Astrocyte (in vitro differentiated cells and primary cell): ENCODE results near the gene PASK. TPM values are rescaled to one million over a fixed set of nuclear protein-coding genes. Genes with fewer than 3 reads are reported as not detected.

Experiments used
- DNase-seq: peaks from one replicate; pipeline ENCODE4 v3.0.0-alpha.2; 2010; ENCODE audit warnings: low read depth
- FAIRE-seq: peaks from 2 replicates; lab custom pipeline; 2011; peaks lifted over from hg19 to GRCh38; lab: Jason Lieb, UNC
- H2AFZ ChIP-seq: 2 replicates; pipeline ENCODE4 v1.6.0; 2012; ENCODE audit warnings: low read depth, low read length, inconsistent platforms
- H3K27ac ChIP-seq: 2 replicates; pipeline ENCODE4 v1.5.1; 2011; ENCODE audit warnings: low read depth, low read length, inconsistent platforms
- H3K27me3 ChIP-seq: 2 replicates; pipeline ENCODE4 v1.6.0; 2011; ENCODE audit warnings: low read length, inconsistent platforms; ENCODE audit not compliant: insufficient read depth
- H3K36me3 ChIP-seq: 2 replicates; pipeline ENCODE4 v1.5.1; 2011; ENCODE audit warnings: low read length, inconsistent platforms; ENCODE audit not compliant: insufficient read depth
- H3K4me1 ChIP-seq: 2 replicates; pipeline ENCODE4 v1.5.1; 2011; ENCODE audit warnings: low read length, inconsistent platforms; ENCODE audit not compliant: insufficient read depth
- H3K4me2 ChIP-seq: 2 replicates; pipeline ENCODE4 v1.6.0; 2012; ENCODE audit warnings: low read length, inconsistent platforms
- H3K4me3 ChIP-seq: 2 replicates; pipeline ENCODE4 v1.5.1; 2011; ENCODE audit warnings: low read depth, mild to moderate bottlenecking, low read length, inconsistent platforms; ENCODE audit not compliant: insufficient read depth
- H3K79me2 ChIP-seq: 2 replicates; pipeline ENCODE4 v1.6.0; 2012; ENCODE audit warnings: mild to moderate bottlenecking, low read length, inconsistent platforms; ENCODE audit not compliant: insufficient read depth
- H3K9ac ChIP-seq: 2 replicates; pipeline ENCODE4 v1.6.0; 2012; ENCODE audit warnings: mild to moderate bottlenecking, low read length, inconsistent platforms
- H3K9me3 ChIP-seq: 2 replicates; pipeline ENCODE4 v1.5.1; 2012; ENCODE audit warnings: low read depth, mild to moderate bottlenecking, low read length, inconsistent platforms; ENCODE audit not compliant: insufficient read depth
- H4K20me1 ChIP-seq: 2 replicates; pipeline ENCODE4 v1.6.0; 2012; ENCODE audit warnings: low read length, inconsistent platforms; ENCODE audit not compliant: insufficient read depth
- H3K27ac Mint-ChIP-seq: one replicate; pipeline ENCODE4 v1.8.0; 2021; ENCODE audit warnings: mild to moderate bottlenecking, mixed read lengths; ENCODE audit not compliant: unreplicated experiment
- H3K27me3 Mint-ChIP-seq: one replicate; pipeline ENCODE4 v1.8.0; 2021; ENCODE audit warnings: low read depth, mixed read lengths; ENCODE audit not compliant: unreplicated experiment
- H3K36me3 Mint-ChIP-seq: one replicate; pipeline ENCODE4 v1.8.0; 2021; ENCODE audit warnings: low read depth, mixed read lengths; ENCODE audit not compliant: unreplicated experiment
- H3K4me1 Mint-ChIP-seq: one replicate; pipeline ENCODE4 v1.8.0; 2021; ENCODE audit warnings: low read depth, mixed read lengths; ENCODE audit not compliant: unreplicated experiment
- H3K4me3 Mint-ChIP-seq: one replicate; pipeline ENCODE4 v1.8.0; 2021; ENCODE audit warnings: mild to moderate bottlenecking, moderate library complexity, mixed read lengths; ENCODE audit not compliant: unreplicated experiment
- H3K9me3 Mint-ChIP-seq: one replicate; pipeline ENCODE4 v1.8.0; 2021; ENCODE audit warnings: mild to moderate bottlenecking, mixed read lengths; ENCODE audit not compliant: unreplicated experiment
- EZH2 ChIP-seq: IDR thresholded peaks from 2 replicates; pipeline ENCODE4 v1.6.1; 2012; ENCODE audit warnings: mild to moderate bottlenecking, low read length, inconsistent platforms; ENCODE audit not compliant: insufficient read depth
- total RNA-seq: library from RNA; stranded (reverse); gene quantifications from 2 replicates; pipeline ENCODE4 v1.2.1, GENCODE V29; 2021
- TF ChIP-seq, protein P1 (sequence below): IDR thresholded peaks from 2 replicates; pipeline ENCODE4 v1.5.1; 2011; ENCODE audit warnings: low read depth, mild to moderate bottlenecking, inconsistent platforms, low read length, moderate library complexity; ENCODE audit not compliant: insufficient read depth

PASK gene
- total RNA-seq, 1 donor from 2014 or later = 8.0 TPM

DNA sequence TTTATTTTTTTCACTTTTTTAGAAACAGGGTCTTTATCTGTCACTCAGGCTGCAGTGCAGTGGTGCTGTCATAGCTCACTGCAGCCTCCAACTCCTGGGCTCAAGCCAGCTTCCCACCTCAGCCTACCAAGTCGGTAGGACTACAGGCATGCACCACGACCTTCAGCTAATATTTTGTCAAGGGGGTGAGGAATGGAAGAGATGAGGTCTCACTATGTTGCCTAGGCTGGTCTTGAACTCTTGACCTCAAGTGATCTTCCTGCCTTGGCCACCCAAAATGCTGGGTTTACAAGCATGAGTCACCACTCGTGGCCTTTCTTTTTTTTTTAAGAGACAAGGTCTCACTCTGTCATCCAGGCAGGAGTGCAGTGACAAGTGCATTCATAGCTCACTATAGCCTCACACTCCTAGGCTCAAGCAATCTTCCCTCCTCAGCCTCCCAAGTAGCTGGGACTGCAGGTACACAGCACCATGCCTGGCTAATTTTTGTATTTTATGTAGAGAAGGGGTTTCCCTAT, 14.4 kb upstream of the PASK start:
- no peak for FAIRE-seq
- peaks cover 10% of the 10 kb centered on the region for H3K4me1 Mint-ChIP-seq
- peaks cover 26% of the 10 kb centered on the region for H3K36me3 Mint-ChIP-seq
- no peak overlapping the region for H2AFZ ChIP-seq
- DNase-seq = no peak
- no peaks in the 10 kb centered on the region for H3K9me3 ChIP-seq
- no peak overlapping the region for H3K4me3 ChIP-seq
- no peak overlapping the region for H3K9ac ChIP-seq
- no peaks in the 10 kb centered on the region for H3K79me2 ChIP-seq
- H3K4me2 ChIP-seq = no peak overlapping the region
- H3K4me3 Mint-ChIP-seq = no peak overlapping the region
- H3K4me1 ChIP-seq = peaks cover 13% of the 10 kb centered on the region
- H3K27me3 ChIP-seq = no peaks in the 10 kb centered on the region
- no peaks in the 10 kb centered on the region for H3K9me3 Mint-ChIP-seq
- no peak overlapping the region for H3K27ac Mint-ChIP-seq
- no peak for TF ChIP-seq EZH2
- TF ChIP-seq, protein P1, sequence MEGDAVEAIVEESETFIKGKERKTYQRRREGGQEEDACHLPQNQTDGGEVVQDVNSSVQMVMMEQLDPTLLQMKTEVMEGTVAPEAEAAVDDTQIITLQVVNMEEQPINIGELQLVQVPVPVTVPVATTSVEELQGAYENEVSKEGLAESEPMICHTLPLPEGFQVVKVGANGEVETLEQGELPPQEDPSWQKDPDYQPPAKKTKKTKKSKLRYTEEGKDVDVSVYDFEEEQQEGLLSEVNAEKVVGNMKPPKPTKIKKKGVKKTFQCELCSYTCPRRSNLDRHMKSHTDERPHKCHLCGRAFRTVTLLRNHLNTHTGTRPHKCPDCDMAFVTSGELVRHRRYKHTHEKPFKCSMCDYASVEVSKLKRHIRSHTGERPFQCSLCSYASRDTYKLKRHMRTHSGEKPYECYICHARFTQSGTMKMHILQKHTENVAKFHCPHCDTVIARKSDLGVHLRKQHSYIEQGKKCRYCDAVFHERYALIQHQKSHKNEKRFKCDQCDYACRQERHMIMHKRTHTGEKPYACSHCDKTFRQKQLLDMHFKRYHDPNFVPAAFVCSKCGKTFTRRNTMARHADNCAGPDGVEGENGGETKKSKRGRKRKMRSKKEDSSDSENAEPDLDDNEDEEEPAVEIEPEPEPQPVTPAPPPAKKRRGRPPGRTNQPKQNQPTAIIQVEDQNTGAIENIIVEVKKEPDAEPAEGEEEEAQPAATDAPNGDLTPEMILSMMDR = no peak
- H3K27ac ChIP-seq = no peak overlapping the region
- no peaks in the 10 kb centered on the region for H3K27me3 Mint-ChIP-seq
- peaks cover 17% of the 10 kb centered on the region for H4K20me1 ChIP-seq
- peaks cover 16% of the 10 kb centered on the region for H3K36me3 ChIP-seq

DNA sequence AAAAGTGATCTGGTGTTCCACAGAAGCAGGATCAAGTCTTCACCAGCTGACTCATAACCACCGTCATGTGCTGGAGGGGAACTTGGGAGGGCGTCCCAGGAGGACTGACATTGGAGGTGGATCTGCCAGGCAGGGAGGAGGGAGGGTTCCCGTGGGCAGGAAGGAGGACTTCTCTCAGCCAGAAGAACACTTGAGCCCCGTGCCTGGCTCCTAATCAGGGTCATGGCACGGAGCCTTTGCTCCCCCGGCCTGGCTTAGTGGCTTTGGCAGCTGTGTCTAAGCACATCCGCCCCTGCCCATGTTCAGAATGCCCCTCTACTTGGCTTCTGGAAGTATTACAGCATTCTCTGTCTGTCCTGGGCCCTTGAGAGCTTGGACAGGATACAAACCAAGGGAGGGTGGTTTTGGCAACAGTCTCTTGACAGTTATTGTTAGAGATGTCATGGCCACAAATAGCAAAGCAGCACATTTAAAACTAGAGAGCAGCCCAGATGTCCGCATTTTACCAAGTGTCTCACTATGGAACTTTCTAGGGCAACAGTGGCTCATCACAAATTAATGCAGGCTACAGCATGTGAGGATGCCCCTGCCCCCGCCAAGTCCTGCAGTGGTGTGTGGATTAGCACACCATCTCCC, 12.5 kb upstream of the PASK start:
- Mint-ChIP-seq H3K4me1 (peaks cover 13% of the 10 kb centered on the region), H3K27ac (peak overlapping the region; percentile 15), H3K4me3 (no peak overlapping the region), H3K27me3 (no peaks in the 10 kb centered on the region), H3K9me3 (no peaks in the 10 kb centered on the region), H3K36me3 (peaks cover 22% of the 10 kb centered on the region)
- Histone ChIP-seq H3K4me1 (peaks cover 25% of the 10 kb centered on the region), H2AFZ (no peak overlapping the region), H3K9ac (no peak overlapping the region), H3K36me3 (peaks cover 8% of the 10 kb centered on the region), H3K27me3 (no peaks in the 10 kb centered on the region), H3K4me3 (no peak overlapping the region), H3K4me2 (peak overlapping the region; percentile 38), H3K9me3 (no peaks in the 10 kb centered on the region), H3K79me2 (no peaks in the 10 kb centered on the region), H3K27ac (peak overlapping the region; percentile 30), H4K20me1 (peaks cover 20% of the 10 kb centered on the region)
- DNase-seq (peak; percentile 87), FAIRE-seq (peak; percentile 91)
- TF ChIP-seq EZH2 = no peak
- TF ChIP-seq, protein P1 = no peak

DNA sequence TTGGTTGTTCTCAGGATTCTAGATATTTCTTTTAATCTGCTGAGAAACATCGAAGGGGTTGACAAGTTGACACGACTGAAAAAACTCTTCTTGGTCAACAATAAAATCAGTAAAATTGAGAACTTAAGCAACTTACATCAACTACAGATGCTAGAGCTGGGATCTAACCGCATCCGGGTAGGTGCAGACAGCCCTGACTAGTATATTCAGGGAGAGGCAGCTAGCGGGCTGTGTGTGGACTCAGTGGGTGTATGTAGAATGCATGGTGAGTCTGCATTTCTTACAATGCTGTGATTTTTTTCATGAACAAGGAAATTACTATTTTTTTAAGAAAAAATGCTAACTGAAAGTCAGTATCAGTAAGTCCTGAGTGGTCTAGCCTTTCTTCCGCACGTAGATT, 11.0 kb upstream of the PASK start:
- Mint-ChIP-seq H3K27ac (no peak overlapping the region), H3K36me3 (peaks cover 16% of the 10 kb centered on the region), H3K4me1 (peaks cover 13% of the 10 kb centered on the region), H3K27me3 (no peaks in the 10 kb centered on the region), H3K4me3 (no peak overlapping the region), H3K9me3 (no peaks in the 10 kb centered on the region)
- Histone ChIP-seq H3K79me2 (no peaks in the 10 kb centered on the region), H3K4me1 (peaks cover 27% of the 10 kb centered on the region), H3K4me3 (no peak overlapping the region), H3K36me3 (peaks cover 6% of the 10 kb centered on the region), H3K27ac (no peak overlapping the region), H3K27me3 (no peaks in the 10 kb centered on the region), H3K9ac (no peak overlapping the region), H2AFZ (no peak overlapping the region), H3K9me3 (no peaks in the 10 kb centered on the region), H3K4me2 (no peak overlapping the region), H4K20me1 (peaks cover 22% of the 10 kb centered on the region)
- no peak for DNase-seq
- TF ChIP-seq, protein P1 = no peak
- TF ChIP-seq EZH2 = no peak
- no peak for FAIRE-seq
